Umbilical cord (tissue), 2 donors: ENCODE results near the gene INAFM2. TPM values are rescaled to one million over a fixed set of nuclear protein-coding genes. Genes with fewer than 3 reads are reported as not detected.

Experiments used
- DNase-seq: peaks from one replicate; pipeline ENCODE4 v3.0.0-alpha.2; 2015; ENCODE audit warnings: low spot score
- total RNA-seq: library from RNA; depleted of rRNA; stranded (reverse); fragments of >200 nt; gene quantifications from one replicate; pipeline ENCODE4 v1.2.3, GENCODE V29; 2014; ENCODE audit warnings: low replicate concordance; ENCODE audit not compliant: insufficient read depth

Gene INAFM2
- total RNA-seq, 1 donor from 2014 or later: 26.7 TPM

- DNase-seq: no peak
These were observed 17.1 kb upstream of the INAFM2 start for GRCh38 chr15:40306371-40306770.

GRCh38 chr15:40306908-40307307 is 16.6 kb upstream of the INAFM2 start:
- DNase-seq: no peak

GRCh38 chr15:40307421-40308211 is 15.9 kb upstream of the INAFM2 start, which contains the start of gene PLCB2:
TSS of gene PLCB2 (minus strand) at chr15:40307935. CDS start at chr15:40307672, 263 bp downstream.
- peak; percentile 40 for DNase-seq

GRCh38 chr15:40309344-40309862 is 14.1 kb upstream of the INAFM2 start:
- DNase-seq: no peak

GRCh38 chr15:40310001-40310959 is 13.2 kb upstream of the INAFM2 start:
- no peak for DNase-seq

- DNase-seq: no peak
These were observed 12.5 kb upstream of the INAFM2 start for GRCh38 chr15:40310993-40311392.

GRCh38 chr15:40312370-40313158 is 10.9 kb upstream of the INAFM2 start:
- DNase-seq: no peak

- no peak for DNase-seq
These were observed 9.7 kb upstream of the INAFM2 start for GRCh38 chr15:40313531-40314398.

- no peak for DNase-seq
These were observed 8.7 kb upstream of the INAFM2 start for GRCh38 chr15:40314723-40315276.

- DNase-seq: no peak
These were observed 6.6 kb upstream of the INAFM2 start for GRCh38 chr15:40316931-40317330.

GRCh38 chr15:40317580-40317979 is 5.9 kb upstream of the INAFM2 start:
- no peak for DNase-seq

GRCh38 chr15:40320409-40320808 is 3.1 kb upstream of the INAFM2 start:
- no peak for DNase-seq

GRCh38 chr15:40320931-40321371 is 2.5 kb upstream of the INAFM2 start:
- DNase-seq: peak; percentile 72

GRCh38 chr15:40322531-40323238 is 807 bp upstream of the INAFM2 start:
- no peak for DNase-seq

GRCh38 chr15:40323953-40324937 is 753 bp downstream of the INAFM2 start:
- no peak for DNase-seq

- DNase-seq: no peak
These were observed 1.7 kb downstream of the INAFM2 start for GRCh38 chr15:40325188-40325587.

- DNase-seq: no peak
These were observed 2.2 kb downstream of the INAFM2 start for GRCh38 chr15:40325700-40326099.

GRCh38 chr15:40327457-40327856 is 4.0 kb downstream of the INAFM2 start:
- DNase-seq: no peak
